Endothelial cell of hepatic sinusoid (primary cell): ENCODE measurements around the gene CEP126.

Experiments
- in situ Hi-C: cut with HindIII; loops from 2 replicates; pipeline ENCODE4 v1.10.0; 2017; ENCODE audit warnings: low sequenced_read_pairs

Gene CEP126

DNA sequence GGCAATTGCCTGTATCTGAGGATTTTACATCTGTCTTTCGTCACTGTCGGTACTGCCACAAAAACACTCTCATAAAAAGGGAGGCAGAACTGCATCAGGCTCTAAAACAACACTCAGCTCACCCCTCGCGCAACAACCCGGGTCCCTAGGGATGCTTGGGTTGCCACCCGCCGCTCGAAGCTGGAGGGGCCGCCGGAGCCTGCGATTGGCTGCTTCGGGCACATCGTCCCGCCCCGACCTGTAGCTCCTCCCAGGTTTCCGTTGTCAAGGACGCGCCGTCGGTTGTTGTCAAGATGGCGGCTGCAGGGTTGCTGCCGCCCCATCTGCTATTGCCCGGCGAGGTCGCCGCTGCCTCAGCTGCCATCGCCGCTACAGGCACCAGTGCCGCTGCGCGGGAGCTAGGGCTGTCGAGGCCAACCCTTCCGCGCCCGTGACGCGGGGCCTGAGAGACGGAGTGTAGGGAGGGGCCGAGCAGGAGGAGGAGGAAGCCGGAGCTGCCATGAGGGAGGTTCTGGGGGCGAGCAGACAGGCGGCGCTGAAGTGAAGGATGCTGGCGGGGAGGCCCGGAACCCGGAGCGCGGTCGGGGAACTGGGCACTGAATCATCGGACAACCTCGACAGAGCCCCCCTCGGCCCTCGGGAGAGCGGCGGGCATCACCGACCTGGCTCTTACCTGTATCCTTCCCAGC is at the start of gene CEP126:
TSS of gene CEP126 (plus strand) at position 273 of the 689 bp plus-strand sequence. CDS start at position 548, 275 bp downstream.
- in situ Hi-C loops: no loop called here

GRCh38 chr11:101866619-101867491 is 48.0 kb upstream of the CEP126 start:
- in situ Hi-C loops: loop anchor here (5.0 kb wide), 1 partner anchor 140 kb away; no protein-coding TSS in a partner anchor

DNA sequence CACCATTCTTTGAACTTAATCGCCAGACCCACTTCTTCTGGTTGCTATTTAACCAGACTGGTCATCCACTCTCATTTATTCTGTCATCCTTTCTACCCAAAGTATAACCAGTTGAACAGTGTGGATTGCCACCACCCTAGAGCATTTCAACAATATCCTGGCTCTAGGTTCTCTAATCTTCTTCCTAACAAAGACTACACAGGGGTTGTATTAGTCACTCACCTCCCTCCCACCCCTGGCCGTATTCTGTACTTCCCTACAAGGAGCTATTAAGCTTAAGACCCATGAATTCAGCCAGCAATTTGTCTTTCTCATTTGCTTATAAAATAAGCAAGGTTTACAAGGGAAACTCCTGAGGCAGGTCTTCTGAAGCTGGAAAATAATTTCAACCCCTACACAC is 46.9 kb upstream of the CEP126 start:
- in situ Hi-C loops: loop anchor here (5.0 kb wide), 1 partner anchor 139 kb away; no protein-coding TSS in a partner anchor

DNA sequence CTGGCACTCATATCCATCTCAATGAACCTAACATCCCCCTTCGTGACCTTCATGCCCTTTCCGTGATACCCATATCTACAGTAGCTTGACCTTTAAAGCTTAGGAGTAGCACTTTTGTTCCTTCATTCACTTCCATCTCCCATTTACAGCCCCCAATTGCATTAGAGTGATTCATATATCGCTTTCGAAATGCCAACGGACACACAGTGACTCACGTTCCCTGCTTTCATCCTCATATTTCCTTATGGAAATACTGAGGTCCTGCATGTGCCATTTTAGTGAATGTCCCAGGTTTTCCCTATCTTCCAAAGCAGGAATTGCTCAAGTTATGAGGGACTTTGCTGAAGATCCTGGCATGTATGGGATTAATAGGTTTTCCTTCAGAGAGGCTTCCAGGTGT is 44.3 kb upstream of the CEP126 start:
- in situ Hi-C loops: no loop called here

GRCh38 chr11:101872171-101872882 is 42.5 kb upstream of the CEP126 start:
- in situ Hi-C loops: no loop called here

GRCh38 chr11:101880222-101880621 is 34.6 kb upstream of the CEP126 start:
- in situ Hi-C loops: no loop called here

DNA sequence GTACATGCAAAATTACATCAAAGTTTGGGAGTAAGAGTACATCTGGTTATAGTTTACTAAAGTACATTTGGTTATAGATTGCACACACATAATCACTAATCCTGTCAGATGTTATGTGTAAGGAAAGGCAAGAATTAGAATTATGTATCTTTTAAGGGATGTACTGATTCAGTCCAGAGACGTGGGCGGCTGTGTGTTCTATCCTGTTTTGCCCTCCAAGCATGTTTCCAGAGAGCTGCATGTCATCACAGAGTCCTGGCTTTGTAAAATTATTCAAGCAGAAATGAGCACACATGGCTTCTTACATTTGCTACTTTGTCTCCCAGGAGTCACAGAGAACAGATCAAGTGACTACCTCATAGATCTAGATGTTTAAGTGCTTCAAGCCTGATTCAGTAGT is 33.2 kb upstream of the CEP126 start:
- in situ Hi-C loops: no loop called here

GRCh38 chr11:101885631-101886030 is 29.2 kb upstream of the CEP126 start:
- in situ Hi-C loops: no loop called here

GRCh38 chr11:101889767-101890166 is 25.0 kb upstream of the CEP126 start:
- in situ Hi-C loops: no loop called here

DNA sequence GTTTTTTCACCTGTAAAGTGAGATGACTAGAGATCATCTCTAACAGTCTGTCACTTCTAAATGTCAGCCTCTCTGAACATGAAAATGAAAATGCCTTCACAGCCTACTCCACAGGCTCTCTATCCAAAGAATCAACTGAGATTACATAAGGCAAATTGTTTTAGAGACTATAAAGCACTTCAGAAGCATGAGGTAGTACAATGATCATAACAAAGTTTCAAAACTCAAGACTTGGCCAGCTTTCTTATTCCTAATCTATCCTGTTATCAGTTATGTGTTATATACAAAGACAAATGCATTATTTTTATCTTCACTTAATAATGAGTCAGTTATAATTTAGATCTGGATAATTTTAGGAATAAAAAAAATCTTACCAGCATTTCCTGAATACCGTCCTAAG is 20.3 kb upstream of the CEP126 start:
- in situ Hi-C loops: no loop called here

DNA sequence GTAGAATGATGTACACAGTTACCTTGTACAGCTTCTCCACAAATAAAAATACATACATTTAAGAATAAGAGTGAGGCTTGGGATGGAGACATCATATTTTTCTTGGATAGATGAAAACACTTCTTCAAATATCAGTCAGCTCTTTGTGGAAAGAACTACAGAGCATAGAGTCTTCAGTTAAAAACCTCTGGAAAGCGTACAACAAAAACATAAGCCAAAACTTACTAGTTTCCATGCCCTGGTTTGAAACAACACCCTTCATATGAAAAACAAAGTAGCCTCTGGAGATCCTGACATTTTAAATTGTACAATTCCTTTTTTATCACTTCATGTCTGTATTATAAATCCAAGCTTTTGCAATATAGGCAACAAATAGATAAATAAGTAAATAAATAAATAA is 7.0 kb upstream of the CEP126 start:
- in situ Hi-C loops: no loop called here

GRCh38 chr11:101909087-101909486 is 5.7 kb upstream of the CEP126 start:
- in situ Hi-C loops: no loop called here

- in situ Hi-C loops: no loop called here
Observed at GRCh38 chr11:101912823-101913284, 2.0 kb upstream of the CEP126 start.

DNA sequence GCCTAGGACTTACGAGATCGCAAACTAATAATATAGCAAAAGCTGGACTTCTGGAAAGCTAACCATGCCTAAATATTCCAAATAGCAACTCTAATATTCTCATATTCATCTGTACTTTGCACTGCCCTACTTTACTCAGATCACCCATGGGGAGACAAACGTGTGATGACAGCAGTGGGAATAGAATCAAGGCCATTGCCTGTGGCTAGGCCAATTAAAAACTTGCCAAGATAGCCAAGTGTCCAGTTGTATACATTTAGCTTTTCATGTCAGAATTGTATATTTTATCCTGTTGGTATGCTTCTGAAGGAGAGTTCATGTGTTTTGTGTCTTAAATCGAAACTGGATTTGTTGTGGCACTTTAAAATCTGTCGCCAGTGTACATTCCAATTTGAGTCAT is 1.2 kb upstream of the CEP126 start:
- in situ Hi-C loops: no loop called here

DNA sequence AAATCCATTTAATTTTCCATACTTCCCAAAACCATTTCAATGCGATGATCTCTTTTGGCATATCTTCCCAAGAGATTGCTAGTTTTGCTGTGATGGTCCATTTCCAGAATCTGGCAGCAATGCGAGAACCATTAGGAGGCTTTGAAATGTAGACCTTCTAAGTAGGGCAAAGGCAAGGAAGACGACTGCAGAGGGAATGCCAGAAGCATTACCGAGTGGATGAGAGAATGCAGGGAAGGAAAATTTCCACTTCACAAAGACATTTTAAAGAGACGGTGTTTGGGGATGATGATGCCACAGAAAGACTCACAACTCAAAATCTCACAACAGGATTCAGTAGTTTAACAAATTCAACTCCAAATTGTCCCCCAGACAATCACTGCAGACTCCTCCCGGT is 471 bp upstream of the CEP126 start:
- in situ Hi-C loops: no loop called here

GRCh38 chr11:101915791-101916291 is 1.0 kb downstream of the CEP126 start:
- in situ Hi-C loops: no loop called here

GRCh38 chr11:101916422-101916821 is 1.6 kb downstream of the CEP126 start, which contains the start of gene ANGPTL5:
TSS of gene ANGPTL5 (minus strand) at chr11:101916522. CDS start at chr11:101907909, 8,613 bp downstream.
- in situ Hi-C loops: no loop called here

DNA sequence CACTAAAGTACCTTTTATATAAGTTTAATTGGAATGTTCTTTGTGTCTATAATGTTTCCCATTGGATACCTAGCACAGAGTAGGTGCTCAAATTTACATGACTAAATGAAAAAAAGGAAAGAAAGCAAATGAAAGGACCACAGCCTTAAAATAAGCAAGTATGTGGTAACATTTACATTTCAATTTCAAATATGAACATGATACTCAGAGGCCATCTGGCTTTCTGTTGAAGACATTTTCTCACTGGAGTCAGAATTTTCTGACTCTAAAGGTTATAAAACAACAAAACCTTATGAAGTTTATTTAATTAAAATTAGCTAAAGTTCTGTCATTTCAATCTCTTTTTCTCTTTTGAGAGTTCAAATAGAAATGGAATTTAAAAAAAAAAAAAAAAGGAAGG is 2.4 kb downstream of the CEP126 start:
- in situ Hi-C loops: no loop called here

DNA sequence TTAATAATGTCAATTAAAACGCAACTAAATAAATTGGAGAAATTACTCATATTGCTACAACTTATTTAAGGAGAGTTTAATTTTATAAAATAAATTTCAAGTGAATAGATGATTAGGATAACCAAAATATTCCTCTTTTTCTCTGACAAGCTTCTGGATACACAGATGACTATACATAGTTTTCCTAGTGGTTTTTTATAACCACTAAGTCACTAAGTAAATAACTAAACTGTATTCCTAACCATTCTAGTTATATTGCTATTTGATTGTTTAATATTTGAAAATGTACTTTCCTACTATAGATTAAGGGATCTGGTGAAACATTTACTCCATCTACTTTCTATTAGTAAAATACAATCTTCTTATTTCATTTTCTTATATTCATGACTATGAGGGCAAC is 6.2 kb downstream of the CEP126 start:
- in situ Hi-C loops: no loop called here

DNA sequence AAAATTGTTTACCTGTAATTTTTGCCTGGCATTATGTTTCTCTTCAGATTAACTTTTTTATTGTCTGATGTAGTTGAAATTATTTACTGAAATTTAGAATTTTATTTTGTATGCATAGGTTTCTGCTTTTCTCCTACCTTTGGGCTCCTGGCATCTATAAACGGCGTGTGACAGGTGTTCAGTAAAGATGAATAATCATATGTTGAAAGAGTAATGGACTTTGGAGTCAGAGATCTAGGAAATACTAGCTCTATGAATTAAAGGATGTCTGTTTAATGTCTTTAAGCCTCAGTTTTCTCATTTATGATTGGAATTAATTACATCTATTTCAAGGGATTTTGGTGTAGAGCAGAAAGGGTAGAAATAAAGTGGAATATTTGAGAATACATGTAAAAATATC is 8.7 kb downstream of the CEP126 start:
- in situ Hi-C loops: no loop called here

GRCh38 chr11:101929294-101929915 is 14.6 kb downstream of the CEP126 start:
- in situ Hi-C loops: no loop called here
